Activated naive CD8-positive, alpha-beta T cell treated with anti-CD3 and anti-CD28 coated beads, Interleukin-2, amount 50 U/mL, for 16 hours (primary cell): ENCODE data around the gene IL1A.

Experiments used
- DNase-seq: peaks from one replicate; pipeline ENCODE4 v3.0.0-alpha.2; 2020; ENCODE audit warnings: low read depth, low spot score

Gene IL1A

GRCh38 chr2:112764071-112765044 lies 19.9 kb downstream of the IL1A start, which contains the start of gene CKAP2L:
Gene CKAP2L (minus strand): TSS chr2:112764609. CDS start chr2:112764598, 11 bp downstream.
- DNase-seq: peak; percentile 86

GRCh38 chr2:112762276-112762675 lies 22.0 kb downstream of the IL1A start:
- DNase-seq: no peak

- no peak for DNase-seq
Observed at GRCh38 chr2:112760149-112760548, 24.1 kb downstream of the IL1A start.

- DNase-seq: no peak
Observed at GRCh38 chr2:112758711-112759110, 25.6 kb downstream of the IL1A start.

GRCh38 chr2:112757265-112757664 lies 27.0 kb downstream of the IL1A start:
- no peak for DNase-seq

GRCh38 chr2:112756207-112756606 lies 28.1 kb downstream of the IL1A start:
- DNase-seq: no peak

- no peak for DNase-seq
Observed at GRCh38 chr2:112755444-112755843, 28.8 kb downstream of the IL1A start.

- DNase-seq: no peak
Observed at GRCh38 chr2:112754564-112754963, 29.7 kb downstream of the IL1A start.

- DNase-seq: no peak
Observed at GRCh38 chr2:112752667-112753066, 31.6 kb downstream of the IL1A start.

- DNase-seq: no peak
Observed at GRCh38 chr2:112751451-112752197, 32.7 kb downstream of the IL1A start.

- no peak for DNase-seq
Observed at GRCh38 chr2:112750560-112750843, 33.8 kb downstream of the IL1A start.

GRCh38 chr2:112749755-112750559 lies 34.3 kb downstream of the IL1A start:
- peak; percentile 60 for DNase-seq

- DNase-seq: no peak
Observed at GRCh38 chr2:112740527-112740926, 43.8 kb downstream of the IL1A start.

- DNase-seq: no peak
Observed at GRCh38 chr2:112737542-112738232, 46.6 kb downstream of the IL1A start.

- no peak for DNase-seq
Observed at GRCh38 chr2:112733871-112734270, 50.4 kb downstream of the IL1A start.

GRCh38 chr2:112733456-112733855 lies 50.8 kb downstream of the IL1A start:
- no peak for DNase-seq

GRCh38 chr2:112731479-112731878 lies 52.8 kb downstream of the IL1A start:
- DNase-seq: no peak

GRCh38 chr2:112730791-112731190 lies 53.5 kb downstream of the IL1A start:
- DNase-seq: no peak

GRCh38 chr2:112730216-112730615 lies 54.1 kb downstream of the IL1A start:
- no peak for DNase-seq

- no peak for DNase-seq
Observed at GRCh38 chr2:112728378-112729175, 55.7 kb downstream of the IL1A start.

- DNase-seq: no peak
Observed at GRCh38 chr2:112728029-112728362, 56.3 kb downstream of the IL1A start.
